ENCODE data around the gene WNT3A.
A peak's percentile ranks its signal among the peaks of the same experiment; 100 is the strongest.

The WNT3A gene

DNA sequence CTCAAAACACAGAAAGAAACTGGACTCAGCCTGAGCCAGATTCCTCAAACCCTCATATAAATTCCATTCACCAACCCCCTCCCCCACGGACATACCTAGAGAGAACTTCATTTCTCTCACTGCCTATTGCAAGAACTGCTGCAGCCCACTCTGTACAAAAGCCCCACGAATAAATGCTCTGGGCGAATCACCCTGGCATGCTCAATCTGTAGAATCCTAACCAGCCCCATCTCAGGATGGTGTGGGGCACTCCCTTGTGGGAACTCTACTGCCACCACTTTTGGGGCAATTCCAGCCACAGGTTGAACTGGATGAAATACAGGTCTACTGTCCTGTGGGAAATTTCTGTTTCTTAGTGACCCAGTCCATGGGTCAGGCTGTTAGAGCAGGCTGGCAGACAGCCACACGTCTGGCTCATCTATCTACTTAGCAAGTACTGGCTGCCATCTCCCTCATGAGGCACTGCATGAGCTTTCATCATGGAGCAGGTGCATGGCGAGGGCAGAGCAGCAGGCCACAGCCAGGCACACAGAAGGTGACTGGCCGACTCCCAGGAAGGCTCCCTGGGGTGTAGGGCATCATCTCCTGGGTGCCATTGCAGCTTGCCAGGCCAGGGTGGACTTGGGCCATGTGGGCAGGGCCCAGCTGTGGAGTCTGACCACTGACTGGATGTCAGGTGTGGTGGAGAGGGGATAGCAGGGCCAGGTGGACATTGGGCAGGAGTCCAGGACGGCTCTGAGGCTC, 97.9 kb downstream of the WNT3A start:
- DNase-seq: no peak

DNA sequence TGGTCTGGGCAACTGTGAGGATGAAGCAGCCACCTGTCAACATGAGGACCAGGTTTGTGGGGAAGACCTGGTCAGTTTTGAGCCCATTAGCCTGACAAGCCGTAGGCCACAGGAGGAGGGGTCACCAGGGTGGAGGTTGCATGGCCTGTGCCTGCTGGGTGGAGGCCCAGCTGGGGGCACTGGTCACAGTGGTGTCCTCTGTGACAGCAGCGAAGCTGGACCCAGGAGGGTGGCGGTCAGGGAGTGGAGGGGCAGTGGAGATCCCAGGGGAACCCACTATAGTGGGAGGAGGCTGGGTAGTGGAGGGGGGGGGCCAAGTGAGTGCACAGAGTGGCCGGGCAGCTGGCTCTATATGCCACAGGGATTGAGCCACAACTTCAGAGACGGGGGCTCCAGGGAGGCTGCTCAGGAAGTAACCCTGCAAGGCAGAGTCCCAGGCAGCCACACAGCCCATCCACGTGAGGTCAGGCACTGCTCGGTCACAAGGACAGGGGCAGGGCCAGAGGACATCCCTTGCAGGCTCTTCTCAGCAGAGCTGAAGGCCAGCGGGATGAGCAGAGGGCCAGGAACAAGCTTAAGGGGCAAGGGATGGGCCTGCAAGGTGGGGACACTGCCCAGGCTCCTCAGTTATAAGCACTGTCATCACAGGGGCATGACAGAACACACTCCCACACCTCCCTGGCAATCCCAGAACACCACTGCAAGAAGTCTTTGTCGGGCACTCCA, 98.6 kb downstream of the WNT3A start:
- no peak for DNase-seq

DNA sequence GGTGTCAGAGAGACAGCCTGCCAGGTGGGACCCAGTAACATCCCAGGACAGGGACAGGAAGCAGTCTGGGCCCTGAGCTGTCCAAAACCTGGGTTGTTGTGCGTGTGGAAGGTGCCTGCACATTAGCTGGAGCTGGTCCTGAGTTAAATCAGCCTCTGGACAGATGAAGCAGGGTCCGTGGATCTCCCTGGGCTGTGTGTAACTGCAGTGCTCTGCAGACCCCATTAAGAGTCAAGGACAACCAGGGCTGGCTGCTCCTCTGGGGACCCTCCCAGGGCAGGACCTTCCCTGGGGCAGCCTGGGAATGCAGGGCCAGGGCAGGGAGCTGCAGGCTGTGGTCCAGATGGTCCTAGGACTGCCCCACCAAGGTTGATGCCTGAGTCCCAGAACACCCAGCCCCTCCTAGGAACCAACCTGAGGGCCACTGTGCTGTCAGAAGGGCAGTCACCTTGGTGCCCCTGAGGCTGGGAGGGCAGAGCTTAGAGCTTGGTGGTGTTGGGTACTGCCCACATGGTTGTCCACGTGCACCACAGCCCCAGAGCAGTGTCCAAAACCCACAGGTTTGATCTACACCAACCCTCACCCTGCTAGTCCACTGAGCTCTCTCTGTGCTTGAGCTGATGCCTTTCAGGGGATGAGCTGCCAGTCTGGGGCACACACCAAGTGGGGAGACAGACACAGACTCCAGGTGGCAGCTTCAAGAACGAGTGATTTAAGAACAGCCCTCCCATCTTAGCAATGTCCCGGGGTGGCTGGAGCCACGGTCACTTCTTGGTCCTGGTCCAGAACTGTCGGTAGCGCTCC, 99.4 kb downstream of the WNT3A start:
- no peak for DNase-seq

DNA sequence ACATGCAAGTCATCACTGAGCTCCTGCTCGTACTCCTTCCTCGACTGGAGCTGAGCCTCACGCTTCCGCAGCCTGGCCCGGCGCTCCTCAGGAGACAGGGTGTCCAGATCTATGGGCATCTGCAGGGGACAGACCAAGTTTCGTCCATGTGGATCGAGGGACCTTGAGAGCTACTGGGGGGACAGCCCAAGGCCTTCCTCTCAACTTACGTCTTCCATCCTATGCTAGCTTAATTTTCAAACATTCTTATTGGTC, 99.9 kb downstream of the WNT3A start:
- no peak for DNase-seq

DNA sequence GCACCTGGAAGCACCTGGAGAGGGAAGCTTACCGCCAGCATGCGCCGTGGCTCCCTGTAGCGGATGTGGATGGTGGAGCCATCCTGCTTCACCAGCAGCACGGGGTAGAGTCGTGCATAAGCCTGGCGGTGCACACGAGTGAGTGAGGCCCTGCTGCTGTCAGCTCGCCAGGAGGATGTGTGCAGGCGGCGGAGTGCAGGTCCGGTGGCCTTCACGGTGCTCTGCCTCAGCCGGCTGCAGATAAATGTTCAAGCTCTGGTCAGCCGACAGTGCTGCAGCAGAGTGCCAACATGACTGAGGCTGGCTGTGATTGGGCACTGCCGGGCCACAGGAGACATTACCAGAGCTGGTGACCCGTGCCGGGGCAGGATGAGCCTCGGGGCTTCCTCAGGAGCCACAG, 100.8 kb downstream of the WNT3A start:
- DNase-seq: no peak

DNA sequence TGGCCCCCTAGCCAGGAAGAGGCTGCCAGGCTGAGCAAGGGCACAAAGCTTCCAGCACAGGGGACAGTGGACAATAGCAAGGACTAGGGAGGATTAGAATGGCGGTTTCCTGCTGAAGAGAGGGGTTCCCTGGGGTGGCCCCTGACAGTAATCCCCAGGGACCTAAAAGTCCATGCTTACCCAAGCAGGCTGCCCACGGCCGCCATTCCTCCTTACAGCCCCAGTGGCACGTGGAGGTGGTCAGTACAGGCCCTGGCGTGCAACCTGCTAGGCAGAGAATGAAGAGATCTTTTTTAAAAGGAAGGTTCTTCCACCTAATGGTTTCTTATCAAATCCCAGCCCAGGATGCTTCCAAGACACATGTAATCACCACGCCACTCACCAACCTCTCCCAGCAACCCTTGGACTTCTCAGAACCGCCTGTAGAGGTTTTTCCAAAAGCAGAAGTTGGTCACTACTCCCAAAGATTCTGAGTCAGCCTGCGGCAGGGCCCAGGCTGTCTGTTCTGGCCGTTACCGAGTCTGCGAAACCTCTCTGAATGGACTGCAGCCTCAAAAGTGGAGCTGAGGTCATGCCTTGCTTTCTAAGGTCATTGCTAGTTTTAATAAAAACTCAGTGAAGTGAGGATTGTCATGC, 101.4 kb downstream of the WNT3A start:
- DNase-seq: no peak

DNA sequence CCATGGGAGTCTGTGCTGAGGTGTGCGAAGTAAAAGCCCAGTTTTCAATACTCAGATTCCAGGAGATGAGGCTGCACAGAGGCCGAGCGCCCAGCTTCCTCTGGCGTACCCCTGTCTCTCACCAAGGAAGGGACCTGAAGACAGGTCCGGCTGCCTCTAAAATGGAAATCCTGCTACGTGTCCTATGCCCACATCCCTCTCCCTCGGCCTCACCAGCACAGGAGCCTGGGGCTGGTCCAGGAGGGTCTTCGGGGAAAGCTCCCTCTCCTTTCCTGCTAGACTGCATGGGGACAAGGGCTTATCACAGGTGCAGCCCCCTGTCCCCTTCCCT, 101.9 kb downstream of the WNT3A start:
- DNase-seq: no peak

DNA sequence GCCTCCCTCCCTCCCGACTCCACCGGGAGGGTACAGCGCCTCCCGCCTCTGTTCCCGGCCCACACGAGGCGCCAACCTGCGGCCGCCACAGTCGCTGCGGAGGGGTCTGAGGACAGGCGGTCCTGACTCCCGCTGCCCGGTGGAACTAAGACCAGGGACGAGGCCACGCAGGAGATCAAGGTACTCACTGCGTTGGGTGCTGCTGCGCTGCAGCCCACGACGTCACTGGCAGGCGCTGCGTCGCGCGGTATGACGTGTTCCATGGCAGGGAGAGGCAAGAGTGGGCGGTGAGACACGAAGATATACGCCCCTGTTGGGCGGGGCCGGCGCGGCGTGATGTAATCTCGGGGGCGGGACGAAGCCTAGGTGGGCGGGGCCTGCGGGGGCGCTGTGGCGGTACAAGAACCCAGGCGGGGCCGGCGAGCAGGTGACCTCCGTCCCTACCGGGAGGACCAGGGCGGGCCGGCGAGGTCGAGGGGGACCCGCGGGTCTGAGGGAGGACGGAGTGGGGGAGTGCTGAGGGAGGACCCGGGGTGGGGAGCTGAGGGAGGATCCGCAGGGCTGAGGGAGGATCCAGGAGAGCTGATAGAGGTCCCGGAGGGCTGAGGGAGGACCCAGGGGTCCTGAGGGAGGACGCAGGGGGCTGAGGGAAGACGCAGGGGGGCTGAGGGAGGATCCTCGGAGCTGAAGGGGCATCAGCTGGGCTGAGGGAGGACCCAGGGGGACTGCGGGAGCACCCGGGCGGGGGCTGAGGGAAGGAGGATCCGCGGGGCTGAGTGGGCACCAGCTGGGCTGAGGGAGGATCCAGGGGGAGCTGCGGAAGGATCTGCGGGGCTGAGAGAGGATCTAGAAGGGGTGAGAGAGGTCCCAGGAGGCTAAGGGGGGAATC, 102.5 kb downstream of the WNT3A start, which contains the start of gene MRPL55:
Gene MRPL55 (minus strand): TSS at position 227 of the 889 bp plus-strand sequence. CDS start 1,039 bp downstream, outside the sequence.
- peak; percentile 97 for DNase-seq

DNA sequence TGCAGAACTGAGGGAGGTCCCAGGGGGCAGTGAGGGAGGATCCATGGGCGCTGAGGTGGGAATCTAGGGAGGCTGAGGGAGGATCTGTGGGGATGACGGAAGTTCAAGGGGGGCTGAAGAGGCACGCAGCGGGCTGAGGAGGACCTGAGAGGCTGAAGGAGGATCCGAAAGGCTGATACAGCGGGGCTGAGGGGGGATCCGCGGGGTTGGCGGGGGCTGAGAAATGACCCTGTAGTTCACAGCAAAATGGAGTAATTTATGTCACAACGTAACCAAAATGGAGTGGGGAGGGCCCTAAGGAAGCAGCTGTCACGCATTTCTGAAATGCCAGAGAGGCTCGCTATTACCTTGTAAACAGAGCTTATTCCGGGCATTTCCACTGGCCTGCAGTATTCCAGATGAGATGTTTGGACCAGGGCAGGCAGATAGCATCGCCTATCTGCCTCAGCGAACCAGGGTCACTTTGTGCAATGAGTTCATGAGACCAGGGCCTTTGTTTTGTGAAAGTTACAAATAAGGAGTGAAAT, 103.2 kb downstream of the WNT3A start:
- DNase-seq: no peak

DNA sequence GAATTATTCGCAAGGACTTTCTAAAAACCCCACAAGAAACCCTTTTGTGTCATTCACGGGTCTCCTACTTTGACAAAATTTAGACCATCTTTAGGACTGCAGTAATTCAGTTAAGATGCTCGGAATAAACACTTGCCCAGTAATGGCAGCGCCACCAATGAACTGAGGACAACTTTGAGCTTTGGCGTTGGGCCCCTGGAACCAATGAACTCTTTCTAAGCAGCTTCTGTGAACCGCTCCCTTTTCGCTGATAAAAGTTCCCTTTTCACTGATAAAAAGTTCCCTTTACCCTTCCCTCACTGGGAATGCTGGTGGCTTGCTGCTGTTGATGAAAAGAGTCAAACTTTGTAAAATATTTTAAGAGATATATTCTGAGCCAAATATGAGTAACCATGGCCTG, 103.8 kb downstream of the WNT3A start:
- DNase-seq: no peak
